Epidermal melanocyte (primary cell): ENCODE results near the gene NUDCD3.

Source experiments
- DNase-seq: peaks from one replicate; pipeline ENCODE4 v3.0.0; 2011; ENCODE audit warnings: low spot score; ENCODE audit not compliant: insufficient read length

Gene NUDCD3

DNA sequence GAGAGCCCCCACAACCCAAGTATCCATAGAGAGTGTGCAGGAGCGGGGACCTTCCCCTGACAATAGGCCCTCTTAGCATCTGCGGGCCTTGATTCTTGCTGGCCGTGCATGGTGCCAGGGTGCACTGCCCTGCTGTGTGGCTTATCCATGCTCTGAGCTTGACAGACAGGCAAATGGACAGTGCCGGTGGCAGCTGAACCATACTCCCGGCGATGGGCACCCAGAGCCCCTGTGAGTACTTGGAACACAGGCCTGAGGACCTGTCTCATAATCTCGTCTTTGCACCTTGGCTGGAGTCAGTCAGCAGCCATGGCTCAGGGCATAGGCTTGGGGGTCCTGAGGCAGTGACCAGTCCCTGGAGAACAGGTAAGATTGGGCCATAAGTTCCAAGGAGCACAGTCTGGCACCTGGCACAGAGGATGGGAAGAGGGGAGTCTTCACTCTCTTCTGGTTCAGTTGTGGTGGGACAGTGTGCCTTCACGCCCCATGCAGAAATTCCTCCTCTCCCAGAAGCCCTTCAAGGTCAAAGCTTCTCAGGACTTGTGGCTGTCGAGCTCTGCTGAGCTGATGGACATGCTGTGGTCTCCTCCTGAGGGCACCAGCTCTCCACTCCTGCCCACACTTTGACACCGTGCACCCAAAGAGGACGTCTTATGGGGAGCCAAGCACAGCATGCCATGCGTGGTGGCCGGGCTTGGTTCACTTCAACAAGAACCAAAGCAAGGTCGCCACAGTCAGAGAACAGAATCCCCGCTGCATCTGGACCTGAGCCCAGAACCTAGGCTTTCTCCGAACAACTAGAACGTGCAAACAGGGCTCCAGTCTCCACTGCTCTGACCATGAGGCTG is 105.6 kb downstream of the NUDCD3 start:
- DNase-seq = no peak

GRCh38 chr7:44383566-44383965 is 106.9 kb downstream of the NUDCD3 start:
- no peak for DNase-seq

DNA sequence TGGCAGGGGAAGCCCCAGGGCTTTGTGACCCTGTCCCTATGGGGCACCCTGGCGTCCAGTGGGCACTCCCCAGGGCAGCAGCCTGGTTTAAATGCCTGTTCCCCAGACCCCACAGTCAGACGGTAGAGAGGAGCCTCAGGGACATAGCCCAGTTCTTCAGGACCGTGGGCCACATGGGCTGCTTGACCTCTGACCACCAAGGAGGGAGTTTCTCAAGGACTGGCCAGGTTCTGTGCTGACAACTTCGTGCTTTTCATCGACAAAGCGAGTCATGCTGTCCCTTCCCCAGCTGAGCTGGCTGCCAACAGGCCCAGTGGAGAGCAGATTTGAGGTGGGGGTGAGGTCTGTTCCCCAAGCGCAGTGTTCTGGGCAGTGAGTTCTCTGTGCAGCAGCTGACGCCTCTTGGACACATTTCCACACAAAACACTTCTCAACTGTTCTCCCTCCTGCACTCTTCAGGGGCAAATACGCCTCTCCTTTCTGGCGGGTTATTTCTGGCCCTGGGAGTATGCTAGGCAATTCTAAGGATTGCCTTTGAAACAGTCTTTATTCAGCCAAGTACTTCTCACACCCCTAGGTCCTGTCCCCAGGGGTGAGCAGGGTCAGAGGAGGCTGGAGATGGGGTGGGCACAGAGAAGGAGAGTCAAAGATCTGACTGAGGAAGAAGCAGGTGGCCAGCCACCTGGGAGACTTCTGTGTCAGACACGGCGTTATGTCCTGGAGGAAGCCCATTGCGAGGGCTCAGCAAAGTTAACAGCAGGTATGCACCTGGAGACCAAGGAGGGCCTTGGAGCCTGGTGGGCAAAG is 107.8 kb downstream of the NUDCD3 start:
- DNase-seq = no peak

DNA sequence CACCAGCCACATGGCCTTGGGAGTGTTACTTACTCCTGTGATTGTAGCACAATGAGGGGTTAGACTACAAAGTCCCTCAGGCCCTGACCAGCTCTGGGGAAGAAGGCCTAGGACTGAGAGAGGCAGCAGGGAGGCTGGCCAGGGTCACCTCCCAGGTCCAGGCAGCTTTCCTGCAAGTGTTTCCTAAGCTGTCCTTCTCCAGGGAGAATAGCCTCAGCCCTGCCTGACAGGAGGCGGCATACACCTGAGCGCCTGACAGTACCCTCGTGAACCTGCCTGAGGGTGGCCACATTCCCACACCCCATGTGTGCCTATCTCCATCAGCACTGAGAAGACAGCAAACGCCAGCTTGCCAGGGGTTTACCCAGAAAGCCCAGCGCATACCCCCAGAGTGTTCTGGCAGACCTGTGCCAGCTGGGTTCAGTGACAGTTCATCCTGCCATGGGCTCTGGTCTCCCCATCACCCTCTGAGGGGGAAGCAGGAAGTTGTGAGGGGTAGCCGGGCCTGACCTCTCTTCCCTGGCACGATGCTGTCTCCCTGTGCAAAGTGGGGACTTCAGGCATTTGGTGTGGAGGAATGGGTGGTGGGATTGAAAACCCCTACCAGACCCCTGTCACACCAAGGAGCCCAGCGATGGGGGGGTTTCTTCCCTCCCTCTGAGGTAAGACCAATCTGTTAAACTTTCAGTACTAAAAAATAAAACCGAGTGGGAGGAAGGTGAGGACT is 108.8 kb downstream of the NUDCD3 start:
- no peak for DNase-seq

GRCh38 chr7:44380831-44381493 is 109.5 kb downstream of the NUDCD3 start:
- DNase-seq = no peak

DNA sequence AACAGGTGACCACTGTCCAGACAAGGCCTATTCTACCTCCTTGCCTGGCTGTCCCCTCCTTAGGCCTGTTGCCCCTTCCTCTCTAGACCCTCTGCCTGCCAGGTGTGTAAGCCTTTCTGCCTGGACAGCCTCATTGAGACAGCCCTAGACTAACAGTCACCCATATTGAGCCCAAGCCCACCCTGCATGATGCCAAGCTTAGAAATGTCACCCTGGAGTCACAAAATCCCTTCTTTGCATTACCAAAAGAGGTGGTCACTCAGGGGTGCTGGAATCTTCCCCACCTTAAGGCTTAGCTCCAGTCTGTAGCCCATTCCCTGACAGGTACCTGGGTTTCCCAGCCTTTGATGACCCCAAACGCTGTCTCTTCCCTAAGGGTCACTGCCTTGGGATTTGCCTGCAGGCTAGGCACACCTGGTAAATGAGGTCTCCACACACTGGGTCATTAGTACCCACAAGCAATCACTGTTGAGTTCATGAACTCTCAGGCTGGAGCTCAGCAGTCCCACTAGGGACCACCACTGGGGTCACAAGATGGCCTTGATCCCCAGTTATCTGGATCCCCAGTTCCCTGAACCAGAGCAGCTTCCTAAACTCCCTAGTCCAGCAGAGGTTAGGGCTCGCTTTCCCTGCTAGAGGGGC is 110.1 kb downstream of the NUDCD3 start:
- no peak for DNase-seq

DNA sequence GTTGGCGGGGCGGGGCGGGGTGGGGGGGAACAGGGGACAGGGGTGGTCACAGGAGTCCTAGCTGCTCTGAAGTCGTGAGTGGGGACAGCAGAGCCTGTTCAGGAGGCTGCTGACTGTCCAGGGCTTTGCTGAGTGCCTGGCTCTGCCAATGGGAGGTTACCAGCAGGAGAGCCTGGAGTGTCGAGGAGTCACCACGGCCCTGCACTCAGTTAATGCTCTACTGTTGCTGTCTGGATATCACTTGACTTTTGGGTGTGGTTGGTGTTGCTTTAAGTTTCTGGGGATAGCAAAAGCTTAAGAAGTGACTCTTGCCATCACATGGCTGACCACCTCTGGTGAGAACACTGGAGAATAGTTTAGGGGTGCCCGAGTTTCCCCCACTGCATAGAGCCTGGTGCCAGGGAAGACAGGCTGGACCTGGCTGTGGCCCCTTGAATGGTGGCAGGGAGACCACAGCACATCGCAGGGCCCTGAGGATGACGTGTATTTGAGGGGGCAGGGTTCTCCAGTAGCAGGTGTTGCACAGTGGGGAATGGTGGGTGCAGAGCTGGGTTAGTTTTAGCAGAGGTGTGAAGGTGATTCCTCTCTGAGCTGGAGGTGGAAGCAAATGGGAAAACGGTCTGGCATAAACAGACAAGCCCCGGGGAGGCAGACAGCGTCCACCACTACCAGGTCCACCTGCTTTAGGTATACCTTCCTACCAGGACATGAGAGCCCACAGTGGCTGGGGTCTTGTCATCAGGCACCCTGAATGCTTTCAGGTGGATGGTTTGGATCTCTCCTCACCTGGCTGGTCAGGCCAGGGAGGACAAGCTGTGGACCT is 110.9 kb downstream of the NUDCD3 start:
- DNase-seq = no peak

DNA sequence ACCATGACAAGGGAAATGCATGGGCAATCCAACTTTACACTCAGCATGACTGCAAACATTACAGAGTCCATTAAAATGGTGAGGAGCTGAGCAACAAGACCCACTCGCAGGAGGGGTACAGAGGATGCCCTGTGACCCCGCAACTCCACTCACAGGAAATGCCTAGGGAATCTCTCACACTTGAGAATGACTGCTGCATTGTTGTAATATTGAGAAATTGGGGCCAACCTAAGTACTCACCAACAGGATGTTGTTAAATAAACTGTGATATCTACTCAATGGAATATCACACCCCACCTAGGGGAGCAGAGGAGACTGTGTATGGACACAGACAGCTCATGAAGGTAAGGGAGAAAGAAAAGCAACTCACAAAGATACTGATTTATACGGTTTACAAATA is 111.7 kb downstream of the NUDCD3 start:
- no peak for DNase-seq

GRCh38 chr7:44377681-44378421 is 112.6 kb downstream of the NUDCD3 start:
- DNase-seq = no peak

GRCh38 chr7:44377134-44377463 is 113.4 kb downstream of the NUDCD3 start:
- DNase-seq = no peak

DNA sequence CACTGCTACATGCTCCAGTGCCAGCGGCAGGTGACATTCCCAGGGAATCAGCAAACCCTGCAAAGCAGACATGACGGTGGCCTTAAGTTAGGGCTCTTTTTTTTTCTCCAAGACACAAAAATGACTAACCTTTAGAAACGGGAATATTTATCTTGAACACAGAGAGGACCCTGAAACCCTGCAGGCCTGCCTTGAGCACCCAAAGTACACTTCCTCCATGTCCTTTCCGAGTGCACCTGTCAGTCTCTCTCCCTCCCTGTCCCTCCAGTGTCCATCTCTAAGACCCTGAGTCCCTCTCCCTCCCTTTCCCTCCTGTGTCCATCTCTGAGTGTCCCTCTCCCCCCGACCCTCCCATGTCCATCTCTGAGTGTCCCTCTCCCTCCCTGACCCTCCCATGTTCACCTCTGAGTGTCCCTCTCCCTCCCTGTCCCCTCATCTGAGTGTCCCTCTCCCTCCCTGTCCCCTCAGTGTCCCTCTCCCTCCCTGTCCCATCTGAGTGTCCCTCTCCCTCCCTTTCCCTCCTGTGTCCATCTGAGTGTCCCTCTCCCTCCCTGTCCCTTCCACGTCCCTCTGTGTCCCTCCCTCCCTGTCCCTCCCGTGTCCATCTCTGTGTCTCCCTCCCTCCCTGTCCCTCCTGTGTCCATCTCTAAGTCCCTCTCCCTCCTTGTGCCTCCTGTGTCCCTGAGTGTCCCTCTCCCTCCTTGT is 113.9 kb downstream of the NUDCD3 start:
- no peak for DNase-seq

DNA sequence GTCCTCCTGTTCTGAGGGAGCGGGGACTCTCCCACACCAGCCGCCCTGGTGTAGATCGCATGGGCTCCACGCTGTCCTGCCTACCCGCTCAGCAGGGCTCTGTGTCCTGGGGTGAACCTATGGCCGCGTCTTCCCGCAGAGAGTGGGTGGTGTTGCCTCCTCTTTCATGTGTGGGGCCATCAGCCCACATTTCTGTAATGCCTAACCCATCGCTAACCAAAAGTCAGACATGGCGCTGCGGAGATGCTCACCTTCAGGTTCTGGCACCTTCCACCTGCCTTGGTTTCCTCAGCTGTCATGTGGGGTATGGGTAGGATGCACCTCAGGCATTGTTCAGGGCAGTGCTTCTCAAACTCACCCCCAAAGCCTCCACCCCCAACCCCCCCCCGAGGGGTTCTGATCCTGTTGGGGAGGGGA is 114.5 kb downstream of the NUDCD3 start:
- DNase-seq = no peak

GRCh38 chr7:44375236-44375699 is 115.2 kb downstream of the NUDCD3 start:
- DNase-seq = no peak

DNA sequence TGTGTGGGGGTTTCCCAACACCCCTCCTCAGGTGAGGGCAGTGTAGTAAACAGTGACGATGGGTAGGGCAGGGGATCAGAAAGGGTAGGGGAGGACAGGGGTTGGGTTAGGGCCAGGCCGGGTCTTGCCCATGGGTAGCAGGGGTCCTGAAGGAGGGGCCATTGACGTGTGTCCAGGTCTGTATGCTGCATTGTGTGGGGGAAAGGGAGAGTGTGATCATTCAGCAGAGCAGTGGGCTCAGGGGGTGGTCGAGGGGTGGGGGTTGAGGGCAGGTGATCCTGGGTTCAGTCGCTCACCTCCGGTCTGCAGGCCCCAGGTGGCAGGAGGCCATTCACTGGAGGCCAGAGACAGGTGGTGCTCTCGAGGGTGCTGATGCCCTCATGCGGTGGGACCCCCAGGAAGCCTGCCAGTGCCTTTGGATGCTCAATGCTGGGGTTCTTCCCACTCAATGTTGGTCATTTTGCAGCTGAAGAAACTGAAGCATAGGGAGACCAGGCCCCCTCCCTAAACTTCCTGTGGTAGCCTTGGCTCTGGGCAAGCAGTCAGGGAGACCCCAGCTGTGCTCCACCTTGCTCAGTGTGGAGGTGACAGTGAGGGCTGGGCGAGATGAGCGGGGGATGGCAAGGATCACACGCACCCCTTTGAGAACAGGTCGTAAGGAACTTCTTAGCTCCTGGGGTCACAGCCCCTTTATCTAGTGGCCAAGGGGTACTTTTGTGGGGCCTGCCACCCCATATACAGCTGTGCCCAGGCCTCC is 116.3 kb downstream of the NUDCD3 start:
- DNase-seq = no peak

DNA sequence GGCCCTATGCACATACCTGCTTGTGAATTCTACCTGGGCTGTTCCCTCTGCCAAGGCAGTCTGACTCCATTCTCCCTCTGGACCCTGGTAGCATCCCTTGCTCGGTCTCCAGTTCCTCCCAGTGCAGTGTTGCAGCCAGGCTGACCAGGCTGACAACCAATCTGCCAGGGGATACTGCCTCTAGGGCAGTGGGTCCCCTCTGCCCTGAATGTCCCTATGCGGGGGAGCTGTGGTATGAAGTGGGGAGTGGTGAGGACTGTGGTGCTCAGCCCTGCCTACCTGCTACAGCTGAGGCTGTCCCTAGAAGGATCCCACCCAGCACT is 117.1 kb downstream of the NUDCD3 start:
- DNase-seq = no peak

- DNase-seq = no peak
Measured at GRCh38 chr7:44372560-44373417, 117.7 kb downstream of the NUDCD3 start.

DNA sequence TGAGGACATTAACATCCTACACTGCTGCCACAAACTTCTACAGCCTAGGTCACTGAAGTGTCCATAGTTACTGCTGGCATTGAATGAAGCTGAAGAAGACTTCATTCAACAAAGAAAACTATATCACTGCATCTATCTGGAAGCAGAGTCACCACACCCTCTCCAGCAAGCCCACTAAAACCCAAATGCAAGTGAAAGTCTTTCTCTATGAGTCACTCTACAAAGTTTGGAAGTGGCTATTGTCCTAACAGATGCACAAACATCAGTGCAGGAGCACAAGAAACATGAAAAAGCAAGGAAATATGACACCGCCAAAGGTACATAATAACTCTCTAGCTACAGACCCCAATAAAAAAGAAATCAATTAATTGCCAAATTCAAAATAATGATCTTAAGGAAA is 121.6 kb downstream of the NUDCD3 start:
- DNase-seq = no peak
